Stimulated activated CD8-positive, alpha-beta memory T cell treated with anti-CD3 and anti-CD28 coated beads, Interleukin-7, amount 100 ng/mL, for 24 hours (primary cell): ENCODE measurements around the gene PDZRN4.

Experiments used
- DNase-seq: peaks from one replicate; pipeline ENCODE4 v3.0.0-alpha.2; 2020; ENCODE audit warnings: low read depth

Gene PDZRN4

DNA sequence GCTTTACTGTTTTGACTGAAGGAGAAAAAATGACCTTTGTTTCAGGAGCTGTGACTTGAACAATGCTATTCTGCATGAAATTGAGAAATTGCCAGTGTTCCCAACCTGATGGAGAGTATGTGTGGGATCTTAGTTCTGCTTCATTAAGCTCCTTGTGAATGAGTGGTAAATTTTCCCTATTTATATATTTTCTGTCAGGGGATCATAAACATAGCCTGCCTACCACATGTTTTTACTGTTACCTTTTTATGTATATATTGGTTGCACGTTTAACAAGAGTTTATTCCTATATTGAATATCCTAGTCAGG, 271.7 kb downstream of the PDZRN4 start:
- no peak for DNase-seq

DNA sequence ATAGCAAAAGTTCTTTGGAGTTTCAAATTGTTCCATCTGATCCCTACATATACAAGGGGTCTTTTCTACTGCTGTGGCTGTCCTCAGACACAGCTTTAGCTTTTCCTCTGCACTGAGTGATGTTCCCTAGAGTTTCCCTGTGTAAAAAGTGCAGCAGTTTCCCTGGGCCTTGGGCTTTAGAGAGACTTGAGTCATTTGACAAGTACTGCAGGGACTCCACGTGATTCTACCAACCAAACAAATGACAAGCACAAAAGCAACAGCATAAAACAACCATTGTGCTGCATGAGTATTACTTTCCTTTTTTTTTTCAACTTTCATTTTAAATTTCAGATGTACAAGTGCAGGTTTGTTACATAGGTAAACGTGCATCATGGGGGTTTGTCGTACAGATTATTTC, 272.8 kb downstream of the PDZRN4 start:
- no peak for DNase-seq

DNA sequence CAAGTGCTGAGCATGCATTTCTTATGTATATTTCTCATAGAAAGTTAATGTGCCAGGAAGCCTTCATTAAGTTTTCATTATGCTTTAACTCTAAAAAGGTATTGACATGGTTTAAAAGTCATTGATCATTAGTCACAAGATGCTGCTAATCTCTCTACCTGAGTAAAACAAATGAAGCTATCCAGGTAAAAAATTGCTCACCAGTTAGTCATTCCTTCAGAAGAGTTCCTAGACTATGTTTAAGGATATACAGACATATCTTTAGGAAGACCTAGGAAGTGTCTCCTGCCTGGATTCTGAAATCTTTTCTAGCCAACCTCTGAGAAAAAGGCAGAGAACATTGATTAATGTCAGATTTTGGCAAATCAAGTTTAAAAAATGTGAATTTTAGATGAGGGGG, 274.2 kb downstream of the PDZRN4 start:
- DNase-seq, result no peak

DNA sequence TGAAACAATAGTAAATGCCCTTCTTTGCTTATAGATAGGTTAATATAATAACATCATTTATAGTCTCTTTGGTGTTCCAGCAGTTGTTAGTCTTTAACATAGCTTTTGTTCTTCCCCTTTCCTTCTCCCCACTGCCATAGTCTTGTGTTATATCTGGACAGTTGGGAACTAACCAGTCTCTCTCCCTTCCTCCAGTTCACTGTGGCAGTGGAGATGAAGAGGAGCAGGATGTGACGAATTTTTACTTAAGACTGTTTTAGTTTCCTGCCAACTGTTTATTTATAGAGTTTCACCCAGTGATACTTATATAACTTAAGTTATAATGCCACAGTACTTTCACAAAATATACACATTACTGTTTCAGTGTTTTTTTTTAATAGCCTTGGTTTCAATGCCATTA, 277.4 kb downstream of the PDZRN4 start:
- DNase-seq, result no peak

DNA sequence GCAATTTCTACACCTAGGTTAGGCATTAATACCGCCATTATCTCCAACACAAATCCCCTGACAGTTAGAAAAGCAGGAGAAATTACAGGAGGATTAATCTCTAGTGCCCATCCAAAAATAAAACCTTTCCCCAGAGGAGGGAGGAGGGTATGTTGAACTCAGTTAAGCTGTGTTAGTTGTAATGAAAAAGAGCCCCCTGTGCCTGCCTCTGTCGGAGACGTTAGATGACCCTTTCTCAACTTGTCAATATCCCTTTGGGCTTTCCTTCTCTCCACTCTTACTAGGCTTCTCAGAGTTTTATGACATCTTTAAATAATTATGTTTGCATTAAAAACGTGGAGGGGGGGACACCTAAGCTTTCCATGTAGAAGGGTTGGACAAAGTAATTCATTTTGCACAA, 278.2 kb downstream of the PDZRN4 start:
- DNase-seq, result no peak

DNA sequence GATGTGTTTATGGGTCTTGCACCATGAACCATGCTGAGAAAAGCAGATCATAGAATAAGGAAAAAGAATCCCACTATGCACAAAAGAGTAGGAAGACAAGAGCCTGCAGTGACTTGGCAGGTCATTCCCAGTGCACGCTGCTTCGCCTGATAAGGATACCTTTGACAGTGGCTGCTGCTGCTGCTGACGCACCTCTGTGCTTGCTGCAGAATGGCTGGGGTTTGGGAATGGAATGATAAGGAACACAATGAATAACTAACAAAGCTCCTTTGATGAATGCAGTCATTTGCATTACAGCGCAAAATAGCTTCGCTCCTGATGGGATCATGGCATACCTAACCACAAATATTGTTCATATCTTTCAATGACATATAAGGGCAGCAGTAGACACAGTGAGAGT, 278.7 kb downstream of the PDZRN4 start:
- no peak for DNase-seq

DNA sequence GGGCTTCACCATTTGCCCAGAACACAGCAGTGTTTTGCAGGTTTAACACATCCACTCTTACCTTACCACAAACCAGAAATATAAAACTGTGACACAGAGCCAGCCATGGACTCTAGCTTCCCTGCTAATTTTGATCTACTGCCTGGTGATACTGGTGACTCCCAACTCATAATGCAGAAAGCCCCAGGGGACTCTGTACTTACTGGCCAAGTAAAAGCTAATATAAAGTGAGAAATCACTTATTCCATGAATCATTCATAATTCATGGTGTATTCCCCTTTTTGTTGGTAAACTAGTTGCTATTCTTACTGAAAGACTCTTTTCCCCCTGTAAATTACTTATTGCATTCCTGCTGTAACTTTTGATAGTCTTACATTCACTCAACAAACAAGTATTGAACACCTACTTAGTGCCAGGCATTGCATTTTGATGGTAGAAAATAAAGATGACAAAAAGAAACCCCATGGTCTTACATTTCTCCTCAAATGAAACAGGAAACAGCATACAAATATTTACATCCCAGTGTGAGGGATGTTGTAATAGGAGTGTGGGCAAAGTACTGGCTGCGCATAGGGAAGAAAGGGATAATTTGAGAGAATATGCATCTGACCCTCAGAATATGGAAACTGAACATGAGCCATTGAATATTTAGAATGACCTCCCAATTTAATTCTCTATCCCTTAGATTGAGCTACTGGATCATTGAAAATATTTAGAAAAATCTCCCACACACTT, 279.6 kb downstream of the PDZRN4 start:
- no peak for DNase-seq

DNA sequence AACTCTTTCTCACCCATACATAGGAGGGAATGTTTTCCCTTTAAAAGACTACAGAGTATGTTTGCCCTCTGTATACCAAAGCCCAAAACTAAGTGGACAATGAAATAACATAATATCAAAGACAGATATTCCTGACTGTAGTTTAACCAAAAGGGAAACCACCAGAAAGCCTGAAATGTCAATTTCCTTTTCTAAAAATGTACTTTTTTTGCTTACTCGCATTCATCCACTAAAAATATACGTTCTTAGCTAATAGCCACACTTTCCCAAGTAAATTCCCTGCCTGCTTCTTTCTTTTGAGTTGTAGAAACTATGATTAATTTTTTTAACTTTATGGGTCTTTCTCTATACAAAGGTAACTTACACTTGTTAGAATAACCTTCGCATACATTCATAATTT, 280.2 kb downstream of the PDZRN4 start:
- DNase-seq, result no peak

DNA sequence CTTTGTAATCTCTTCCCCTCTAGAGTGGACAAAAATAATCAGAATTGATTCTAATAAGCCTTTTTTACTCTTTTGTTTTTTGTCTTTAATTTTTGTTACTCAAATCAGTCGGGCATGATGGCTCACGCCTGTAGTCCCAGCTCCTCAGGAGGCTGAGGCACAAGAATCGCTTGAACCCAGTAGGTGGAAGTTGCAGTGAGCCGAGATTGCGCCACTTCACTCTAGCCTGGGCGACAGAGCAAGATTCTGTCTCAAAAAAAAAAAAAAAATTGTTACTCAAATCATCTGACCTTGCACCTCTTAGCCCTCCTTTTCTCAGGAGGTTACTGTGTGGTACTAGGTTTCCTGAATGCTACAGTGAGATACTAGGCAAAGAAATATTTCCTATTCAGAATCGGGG, 280.6 kb downstream of the PDZRN4 start:
- DNase-seq, result no peak

DNA sequence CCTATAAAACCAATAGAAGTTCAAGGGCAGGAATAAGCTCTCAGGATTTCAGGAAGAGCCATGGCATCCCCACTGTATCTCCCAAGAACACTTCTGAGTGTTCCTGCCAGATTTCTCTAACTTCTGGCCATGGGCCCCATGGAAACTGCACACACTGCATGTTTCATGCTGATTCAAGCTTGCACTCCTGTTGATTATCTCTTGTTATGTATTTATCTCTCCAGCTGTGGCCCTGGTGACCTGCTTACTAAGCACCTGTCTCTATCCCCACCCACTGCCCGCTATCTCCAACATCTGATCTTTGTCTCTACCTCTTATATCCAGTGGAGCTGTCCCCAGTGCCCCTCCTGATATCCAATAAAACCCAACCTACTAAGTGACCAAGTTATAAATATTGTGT, 285.3 kb downstream of the PDZRN4 start:
- no peak for DNase-seq

DNA sequence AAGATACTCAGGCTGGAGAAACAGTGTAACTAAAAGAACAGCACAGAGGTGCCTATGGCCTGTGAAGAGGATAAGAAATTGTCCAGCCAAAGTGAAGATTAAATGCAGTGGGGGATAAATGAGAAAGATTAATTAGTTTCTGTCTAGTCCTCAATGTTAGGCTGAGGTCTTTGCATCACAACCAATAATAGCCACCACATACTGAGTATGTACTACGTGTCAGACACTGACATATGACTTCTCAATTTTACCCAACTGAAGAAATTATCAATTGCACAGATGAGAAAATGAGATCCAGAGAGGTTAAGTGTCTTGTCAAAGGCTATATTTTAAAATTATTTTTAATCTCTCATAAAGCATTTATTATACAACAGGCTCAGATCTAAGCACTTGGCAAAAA, 285.9 kb downstream of the PDZRN4 start:
- DNase-seq, result no peak

DNA sequence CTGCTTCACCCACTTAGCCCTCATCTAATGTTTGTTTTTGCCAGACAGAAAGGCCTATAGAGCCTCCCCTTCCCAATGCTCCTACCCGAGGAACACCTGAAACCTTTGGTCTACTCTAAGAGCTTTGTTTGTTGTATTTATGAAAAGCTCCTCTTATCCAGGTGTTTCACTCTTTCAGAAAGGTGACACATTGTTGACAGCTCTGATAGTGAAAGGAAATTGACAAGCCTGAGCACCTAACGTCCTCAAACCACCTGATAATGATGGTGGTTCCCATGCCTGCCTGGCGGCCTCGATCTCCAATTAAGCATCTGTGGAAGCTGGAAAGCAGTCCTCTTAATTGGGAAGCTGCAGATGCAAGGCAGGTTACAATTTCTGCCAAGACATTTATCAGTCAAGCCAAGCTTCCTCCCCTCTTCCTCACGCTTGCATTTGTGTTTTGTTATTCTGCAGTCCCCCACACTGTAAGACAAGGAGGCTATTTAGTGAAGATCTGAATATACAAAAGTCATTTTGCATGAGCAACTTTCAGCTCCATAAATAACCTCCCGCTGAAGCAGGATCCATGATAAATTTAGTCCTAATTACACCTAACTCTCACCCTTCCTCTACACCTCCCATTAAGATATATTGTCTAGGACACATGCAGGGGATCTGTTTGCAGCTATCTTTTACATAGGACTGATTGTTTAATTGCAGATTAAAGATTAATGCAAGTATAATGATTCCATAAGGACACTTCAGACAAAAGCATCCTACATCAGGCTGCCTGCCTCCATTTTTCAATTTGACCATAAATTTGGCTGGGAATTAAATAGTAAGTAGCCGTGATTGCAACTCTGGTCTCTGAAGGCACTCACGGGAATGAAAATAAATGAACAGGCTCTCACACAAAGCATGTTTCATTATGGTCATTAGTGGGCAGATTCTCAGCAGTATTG, 288.6 kb downstream of the PDZRN4 start:
- no peak for DNase-seq

DNA sequence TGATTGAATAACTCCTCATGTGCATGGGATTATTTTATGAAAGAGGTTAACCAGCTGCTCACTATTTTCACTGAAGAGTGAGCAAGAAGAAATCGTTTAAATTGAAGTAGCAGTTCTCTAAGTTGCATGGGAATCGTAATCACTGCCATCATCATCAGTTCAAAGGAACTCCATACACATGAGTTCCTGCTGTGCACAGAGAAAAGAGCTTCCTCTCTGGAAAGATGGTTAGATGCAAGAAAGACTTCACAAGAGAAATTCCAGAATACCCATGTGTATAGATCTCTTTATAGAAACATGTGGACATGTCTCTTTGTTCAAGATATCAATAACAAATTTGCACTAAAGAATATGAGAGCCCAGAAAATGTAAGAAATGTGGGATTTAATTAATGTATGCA, 291.3 kb downstream of the PDZRN4 start:
- no peak for DNase-seq

DNA sequence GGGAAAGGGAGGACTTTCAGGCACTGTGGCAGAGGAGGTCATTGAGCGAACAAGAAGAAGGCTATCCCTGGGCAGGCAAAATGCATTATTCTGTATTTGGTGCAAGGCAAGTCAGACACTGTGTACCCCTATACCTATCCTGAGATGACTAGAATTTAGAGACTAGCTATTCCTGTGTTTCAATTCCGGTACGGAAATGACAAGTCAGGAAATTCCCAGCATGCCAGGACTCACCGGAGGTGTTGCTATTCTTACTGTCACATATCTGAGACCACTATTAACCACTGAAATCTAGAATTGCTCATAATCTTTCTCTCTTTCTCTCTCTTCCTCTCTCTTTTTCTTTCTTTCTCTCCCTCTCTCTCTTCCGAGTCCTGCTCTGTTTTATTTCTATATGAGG, 297.1 kb downstream of the PDZRN4 start:
- no peak for DNase-seq

DNA sequence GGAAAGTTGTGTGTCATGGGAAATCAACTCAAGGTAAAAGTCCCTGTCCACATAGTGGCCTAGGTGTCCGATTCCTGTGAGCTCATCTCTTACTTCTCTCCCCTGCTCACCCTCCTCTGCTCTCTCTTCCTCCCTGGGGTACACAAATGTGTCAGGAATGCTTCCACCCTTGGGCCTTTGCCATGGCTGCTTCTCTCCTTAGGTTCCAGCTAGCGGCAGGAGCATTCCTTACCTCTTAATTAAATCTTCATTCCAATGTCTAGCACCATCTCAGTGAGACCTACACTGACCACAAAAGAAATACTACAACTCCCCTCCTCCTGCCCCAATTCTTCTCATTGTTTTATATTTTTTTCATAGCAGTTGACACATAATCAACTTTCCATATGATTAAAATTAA, 298.6 kb downstream of the PDZRN4 start:
- no peak for DNase-seq

DNA sequence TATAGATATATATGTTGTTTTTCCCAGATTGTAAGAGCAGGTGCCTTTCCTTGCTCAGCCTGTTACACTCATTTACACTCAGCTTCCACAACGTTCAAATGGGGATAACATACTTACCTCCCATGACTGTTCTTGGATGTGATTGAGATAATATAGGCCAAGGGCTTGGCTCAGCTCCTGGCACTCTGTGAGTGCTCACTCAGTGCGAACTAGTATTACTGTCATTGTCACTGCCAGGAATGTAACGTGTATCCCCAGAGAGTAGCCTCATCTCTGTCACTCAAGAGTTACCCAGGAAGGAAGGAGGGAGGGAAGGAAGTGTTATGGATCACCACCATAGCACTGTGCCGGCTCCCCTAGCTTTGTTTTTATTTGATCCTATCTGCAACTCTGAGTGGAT, 307.9 kb downstream of the PDZRN4 start:
- DNase-seq, result no peak

DNA sequence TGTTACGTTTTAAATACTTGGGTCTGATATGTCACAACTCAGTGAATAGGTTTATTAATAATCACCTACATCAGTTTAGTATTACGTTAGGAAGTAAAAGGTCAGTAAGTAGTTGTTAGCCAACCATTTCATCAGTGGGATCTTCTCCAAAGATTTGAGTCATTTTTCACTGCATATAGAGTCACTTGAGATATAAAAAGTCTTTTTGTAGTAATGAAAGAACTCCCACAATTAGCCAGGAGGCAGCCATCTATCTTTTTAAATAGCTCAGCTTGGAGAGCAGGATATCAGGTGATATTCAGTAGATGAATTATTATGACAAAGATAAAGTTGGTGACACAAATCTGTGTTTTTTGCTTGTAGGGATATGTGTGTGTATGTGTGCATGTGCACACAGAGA, 309.3 kb downstream of the PDZRN4 start:
- DNase-seq, result no peak

DNA sequence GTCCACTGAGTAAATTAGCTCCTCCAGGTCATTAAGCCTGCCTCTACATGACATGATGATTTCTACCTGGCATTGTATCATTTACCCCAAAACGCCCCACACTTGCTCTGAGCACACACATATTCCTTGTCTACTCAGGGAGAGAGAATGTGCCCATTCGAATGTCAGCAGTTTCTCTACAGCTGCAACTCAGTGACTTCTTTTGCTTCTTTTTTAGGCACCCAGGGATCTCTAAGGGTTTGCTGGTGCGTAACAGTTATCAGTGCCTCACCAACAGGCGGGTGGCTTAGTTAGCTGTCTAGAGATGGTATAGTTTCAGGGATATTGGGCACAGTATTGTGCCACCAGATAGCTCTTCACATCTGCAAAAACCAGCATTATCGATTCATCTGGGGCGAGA, 316.9 kb downstream of the PDZRN4 start:
- no peak for DNase-seq

DNA sequence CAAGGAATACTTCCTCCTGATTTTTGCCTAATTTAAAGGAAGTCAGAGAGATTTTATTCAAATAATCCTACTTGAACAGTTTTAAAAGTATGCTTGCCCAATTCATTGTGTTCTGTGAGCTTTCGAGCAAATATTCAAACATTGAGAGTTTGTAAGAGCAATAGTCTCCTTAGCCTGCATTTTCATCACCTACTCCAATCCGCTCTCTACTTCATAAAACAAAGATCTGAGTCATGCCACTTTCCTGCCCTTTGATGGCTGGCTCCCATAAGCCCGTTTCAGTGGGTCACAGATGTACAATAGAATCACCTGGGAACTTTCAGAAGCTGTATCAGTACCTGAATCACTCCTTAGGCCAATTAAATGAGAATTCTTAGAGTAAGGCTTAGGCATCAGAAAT, 319.2 kb downstream of the PDZRN4 start:
- DNase-seq, result no peak

DNA sequence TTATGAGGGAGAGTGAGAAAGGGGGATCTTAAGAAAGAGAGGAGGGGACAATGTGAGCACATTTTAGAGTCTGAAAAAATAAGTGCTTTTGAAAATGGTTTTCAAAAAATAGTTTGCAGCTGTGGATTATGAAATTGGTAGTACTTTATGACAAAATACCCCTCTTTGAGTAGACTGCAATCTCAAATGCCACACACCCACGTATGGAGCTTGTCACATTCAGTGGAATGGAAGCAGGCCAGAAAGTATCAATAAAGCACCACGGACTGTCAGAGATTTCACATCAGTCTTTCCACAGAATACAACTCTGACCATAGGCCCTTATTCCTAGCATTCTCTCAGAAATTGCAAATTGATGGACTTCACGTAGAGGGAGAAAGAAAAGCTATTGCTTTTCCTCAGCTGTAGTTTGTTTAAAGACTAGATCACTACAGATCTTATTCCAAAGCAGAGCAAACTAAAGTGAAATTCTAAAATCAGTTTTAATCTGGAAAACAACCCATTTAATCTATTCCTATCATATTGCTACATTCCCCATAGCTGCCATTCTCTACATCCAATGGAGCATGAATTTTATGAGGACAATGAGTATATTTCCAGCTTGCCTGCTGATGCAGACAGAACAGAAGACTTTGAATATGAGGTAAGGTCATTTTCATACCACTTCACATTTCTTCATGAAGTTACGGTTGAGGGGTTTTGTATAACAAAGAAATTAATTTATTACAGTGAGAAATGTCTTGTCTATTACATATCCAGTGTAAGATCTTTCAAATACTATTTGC, 321.3 kb downstream of the PDZRN4 start:
- DNase-seq, result no peak

DNA sequence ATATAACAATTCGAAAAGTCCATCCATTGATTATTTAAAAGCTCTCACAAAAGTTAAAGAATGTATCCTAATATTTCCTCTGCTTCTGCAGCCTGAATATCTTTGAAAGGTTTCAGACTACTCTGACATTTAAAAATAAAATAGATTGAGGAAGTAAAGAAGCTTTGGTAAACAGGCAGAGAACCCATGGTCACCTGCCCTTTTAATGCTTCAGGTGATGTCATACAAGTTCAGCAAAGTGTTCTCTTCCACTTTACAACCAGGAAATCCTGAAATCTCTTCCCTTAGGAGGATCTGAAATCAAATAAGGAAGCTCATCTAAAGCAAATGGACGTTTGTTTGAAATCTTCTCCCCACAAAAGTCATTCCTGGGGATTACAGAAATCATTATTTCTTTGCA, 322.4 kb downstream of the PDZRN4 start:
- no peak for DNase-seq

DNA sequence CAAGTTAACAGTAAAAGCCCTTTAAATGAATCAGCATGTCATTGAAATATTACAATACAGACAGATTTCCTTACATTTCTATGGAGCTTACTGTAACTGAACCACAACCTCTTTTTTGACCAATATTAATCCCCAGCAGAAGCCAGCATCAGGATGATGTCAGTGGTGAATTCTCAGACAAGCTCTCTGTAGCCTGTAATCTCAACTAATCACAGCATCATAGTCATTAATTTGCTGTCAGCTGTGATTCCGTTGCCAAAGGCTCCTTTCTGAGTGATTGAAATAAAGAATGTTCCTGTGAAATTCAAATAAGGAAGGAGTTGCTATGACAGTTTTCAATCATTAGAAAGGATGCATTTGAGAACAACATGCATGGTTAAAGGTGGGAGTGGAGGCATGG, 323.1 kb downstream of the PDZRN4 start:
- no peak for DNase-seq

DNA sequence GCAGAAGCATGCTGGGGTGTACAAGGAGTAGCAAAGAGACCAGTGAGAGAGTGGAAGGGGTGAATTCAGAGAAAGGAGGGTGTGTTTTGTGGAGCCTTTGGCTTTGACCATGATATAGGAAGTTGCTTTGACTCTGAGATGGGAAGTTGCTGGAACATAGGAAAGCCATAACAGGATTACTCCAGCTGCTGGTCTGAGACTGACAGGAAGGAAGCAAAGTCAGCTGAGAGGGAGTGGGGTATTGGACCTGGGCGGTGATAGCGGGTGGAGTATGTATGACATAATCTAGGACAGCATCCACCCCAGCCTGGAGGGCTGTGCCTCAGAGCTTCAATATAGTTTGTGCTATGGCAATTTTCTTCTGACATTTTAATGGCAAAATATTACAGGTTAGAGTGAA, 324.4 kb downstream of the PDZRN4 start:
- DNase-seq, result no peak
